ENCODE measurements around the gene CFAP221. TPM values are rescaled to one million over a fixed set of nuclear protein-coding genes. Genes with fewer than 3 reads are reported as not detected.

Gene CFAP221
- total and polyA plus RNA-seq, 10 of the 15 experiments (the other 5 are each of a cell fraction or from before 2014, with no cell fraction given): not detected

GRCh38 chr2:119511989-119512388, 32.3 kb upstream of the CFAP221 start:
- ChIA-PET SMC1A (ENCODE audit: uncharacterized antibody, unreplicated experiment) (no interaction called here), RAD21 (ENCODE audit: unreplicated experiment) (no interaction called here), CTCF (no interaction called here), POLR2A (no interaction called here)
- no peaks in the 10 kb centered on the region for H4K20me1 ChIP-seq (ENCODE audit: control insufficient read depth, insufficient read depth)
- no peak overlapping the region for H2AFZ ChIP-seq (ENCODE audit: control insufficient read depth, low read depth, low read length)
- no peak for ATAC-seq
- intact Hi-C loops (cut with micrococcal nuclease; ENCODE audit: unreplicated experiment): no loop called here
- DNase-seq (ENCODE audit: low read depth, low spot score): no peak
- 12% methylated on average over 3 of the region's 3 CpGs for WGBS (ENCODE audit: insufficient coverage, insufficient replicate concordance, low lambda C conversion rate, missing lambda C conversion rate)
- no peaks in the 10 kb centered on the region; a peak in 1 of 4 replicates for H3K27me3 ChIP-seq (replicated peaks in 1 of 2; ENCODE audit: control insufficient read depth in 2 of 2, insufficient read depth in 2 of 2, low read length in 1 of 2)
- no TSS peak for BruUV-seq (replicated peaks)
- no peak overlapping the region for H3K27ac ChIP-seq (ENCODE audit: control insufficient read depth, insufficient read depth)
- no peaks in the 10 kb centered on the region for H3K79me2 ChIP-seq (ENCODE audit: control insufficient read depth, insufficient read depth, low read length)
- FAIRE-seq: no peak
- H3K4me3 ChIP-seq: no peak overlapping the region
- H3K36me3 ChIP-seq (ENCODE audit: control insufficient read depth in 2 of 2, insufficient read depth in 2 of 2, low read length in 1 of 2): no peaks in the 10 kb centered on the region
- H3K9ac ChIP-seq (ENCODE audit: control insufficient read depth, insufficient read depth, low read length): no peak overlapping the region
- H3K9me3 ChIP-seq (replicated peaks; ENCODE audit: control insufficient read depth, insufficient read depth, low read length): no peaks in the 10 kb centered on the region
- no peaks in the 10 kb centered on the region for H3K4me1 ChIP-seq (ENCODE audit: control insufficient read depth, insufficient read depth, low read length)
- TF ChIP-seq ATF3 (IDR thresholded peaks at IDR 0.05; ENCODE audit: borderline replicate concordance, extremely low read depth, low read depth, low read length) (no peak), ZBED1 (IDR thresholded peaks at IDR 0.05; ENCODE audit: borderline replicate concordance) (no peak), JUND (IDR thresholded peaks at IDR 0.05; ENCODE audit: low read depth, low read length) (no peak), HDAC6 (IDR thresholded peaks at IDR 0.05; ENCODE audit: unreplicated experiment) (no peak)
- in situ Hi-C loops (cut with MboI): no loop called here
- no peak overlapping the region for H3K4me2 ChIP-seq (ENCODE audit: control insufficient read depth, insufficient read depth)

- ATAC-seq: no peak
- ChIA-PET POLR2A (no interaction called here), CTCF (no interaction called here), RAD21 (ENCODE audit: unreplicated experiment) (no interaction called here), SMC1A (ENCODE audit: uncharacterized antibody, unreplicated experiment) (no interaction called here)
- no peak overlapping the region for H3K4me3 ChIP-seq
- H3K4me2 ChIP-seq (ENCODE audit: control insufficient read depth, insufficient read depth): no peak overlapping the region
- no peaks in the 10 kb centered on the region for H3K4me1 ChIP-seq (ENCODE audit: control insufficient read depth, insufficient read depth, low read length)
- BruUV-seq (replicated peaks): no TSS peak
- intact Hi-C loops (cut with micrococcal nuclease; ENCODE audit: unreplicated experiment) (no loop called here), in situ Hi-C loops (cut with MboI) (no loop called here)
- WGBS (ENCODE audit: insufficient coverage, insufficient replicate concordance, low lambda C conversion rate, missing lambda C conversion rate): 0% methylated on average over 1 of the region's 1 CpG
- no peak for DNase-seq (ENCODE audit: low read depth, low spot score)
- no peak for FAIRE-seq
- H4K20me1 ChIP-seq (ENCODE audit: control insufficient read depth, insufficient read depth): no peaks in the 10 kb centered on the region
- no peak overlapping the region for H2AFZ ChIP-seq (ENCODE audit: control insufficient read depth, low read depth, low read length)
- no peak overlapping the region for H3K9ac ChIP-seq (ENCODE audit: control insufficient read depth, insufficient read depth, low read length)
- H3K27ac ChIP-seq (ENCODE audit: control insufficient read depth, insufficient read depth): no peak overlapping the region
- no peaks in the 10 kb centered on the region for H3K79me2 ChIP-seq (ENCODE audit: control insufficient read depth, insufficient read depth, low read length)
- H3K9me3 ChIP-seq (replicated peaks; ENCODE audit: control insufficient read depth, insufficient read depth, low read length): no peaks in the 10 kb centered on the region
- H3K36me3 ChIP-seq (ENCODE audit: control insufficient read depth in 2 of 2, insufficient read depth in 2 of 2, low read length in 1 of 2): no peaks in the 10 kb centered on the region
- H3K27me3 ChIP-seq (replicated peaks in 1 of 2; ENCODE audit: control insufficient read depth in 2 of 2, insufficient read depth in 2 of 2, low read length in 1 of 2): no peaks in the 10 kb centered on the region; a peak in 1 of 4 replicates
- TF ChIP-seq POLR2AphosphoS2 (IDR thresholded peaks at IDR 0.05; ENCODE audit: low read depth, low read length) (no peak), HDAC2 (IDR thresholded peaks at IDR 0.05) (no peak), BCL11A (IDR thresholded peaks at IDR 0.05; ENCODE audit: low read depth, low read length) (no peak), TCF7 (IDR thresholded peaks at IDR 0.05; ENCODE audit: borderline replicate concordance) (no peak), HCFC1 (IDR thresholded peaks at IDR 0.05; ENCODE audit: low read length) (no peak), NR2F1 (conservative IDR thresholded peaks at IDR 0.05) (no peak), POLR2AphosphoS5 (IDR thresholded peaks at IDR 0.05; ENCODE audit: low read length) (no peak), JUND (IDR thresholded peaks at IDR 0.05; ENCODE audit: low read depth, low read length) (no peak), MXI1 (IDR thresholded peaks at IDR 0.05; ENCODE audit: low read depth, low read length) (no peak), EED (IDR thresholded peaks at IDR 0.05; ENCODE audit: low read depth) (no peak), MYC (IDR thresholded peaks at IDR 0.05; ENCODE audit: insufficient read depth, insufficient read length, insufficient replicate concordance, low read length, severe bottlenecking) (no peak), RBBP5 (conservative IDR thresholded peaks at IDR 0.05) (no peak), CHD4 (IDR thresholded peaks at IDR 0.05) (no peak), CBX5 (IDR thresholded peaks at IDR 0.05; ENCODE audit: low read depth) (no peak)
- TF ChIP-seq, protein P1, sequence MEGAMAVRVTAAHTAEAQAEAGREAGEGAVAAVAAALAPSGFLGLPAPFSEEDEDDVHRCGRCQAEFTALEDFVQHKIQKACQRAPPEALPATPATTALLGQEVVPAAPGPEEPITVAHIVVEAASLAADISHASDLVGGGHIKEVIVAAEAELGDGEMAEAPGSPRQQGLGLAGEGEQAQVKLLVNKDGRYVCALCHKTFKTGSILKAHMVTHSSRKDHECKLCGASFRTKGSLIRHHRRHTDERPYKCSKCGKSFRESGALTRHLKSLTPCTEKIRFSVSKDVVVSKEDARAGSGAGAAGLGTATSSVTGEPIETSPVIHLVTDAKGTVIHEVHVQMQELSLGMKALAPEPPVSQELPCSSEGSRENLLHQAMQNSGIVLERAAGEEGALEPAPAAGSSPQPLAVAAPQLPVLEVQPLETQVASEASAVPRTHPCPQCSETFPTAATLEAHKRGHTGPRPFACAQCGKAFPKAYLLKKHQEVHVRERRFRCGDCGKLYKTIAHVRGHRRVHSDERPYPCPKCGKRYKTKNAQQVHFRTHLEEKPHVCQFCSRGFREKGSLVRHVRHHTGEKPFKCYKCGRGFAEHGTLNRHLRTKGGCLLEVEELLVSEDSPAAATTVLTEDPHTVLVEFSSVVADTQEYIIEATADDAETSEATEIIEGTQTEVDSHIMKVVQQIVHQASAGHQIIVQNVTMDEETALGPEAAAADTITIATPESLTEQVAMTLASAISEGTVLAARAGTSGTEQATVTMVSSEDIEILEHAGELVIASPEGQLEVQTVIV (IDR thresholded peaks at IDR 0.05; ENCODE audit: borderline replicate concordance, partially characterized antibody): no peak
These were observed 31.3 kb upstream of the CFAP221 start for GRCh38 chr2:119512946-119513345.
